ENCODE measurements around the gene ROMO1. TPM values are rescaled to one million over a fixed set of nuclear protein-coding genes. Genes with fewer than 3 reads are reported as not detected.
"Not testable (repeated sequence)": the region's sequence is repeated elsewhere in the genome, so short reads cannot be mapped to it uniquely, and the experiment has no call there.

The ROMO1 gene
- total RNA-seq, 2 donors from 2014 or later, result 249 to 320 TPM

GRCh38 chr20:35743693-35744491, 44.7 kb downstream of the ROMO1 start:
- DNase-seq (ENCODE audit: low spot score), result no peak
- TF ChIP-seq CTCF (IDR thresholded peaks at IDR 0.05) (no peak), POLR2A (IDR thresholded peaks at IDR 0.05) (no peak), POLR2AphosphoS5 (IDR thresholded peaks at IDR 0.05) (no peak)
- WGBS, result 84% methylated on average over 15 of the region's 15 CpGs
- H3K27me3 ChIP-seq (replicated peaks; ENCODE audit: insufficient read depth), result no peaks in the 10 kb centered on the region
- no peak overlapping the region for H3K4me3 ChIP-seq
- H3K9me3 ChIP-seq, result no peaks in the 10 kb centered on the region
- H3K4me1 ChIP-seq (replicated peaks), result peaks cover 6% of the 10 kb centered on the region
- intact Hi-C loops (cut with DNase I), result loop anchor here (2.0 to 5.0 kb wide), 2 partner anchors 25 to 138 kb away; no protein-coding TSS in a partner anchor
- peak overlapping the region; percentile 94 to 98 for H3K27ac ChIP-seq
- no peaks in the 10 kb centered on the region for H3K36me3 ChIP-seq

GRCh38 chr20:35744492-35744841, 45.3 kb downstream of the ROMO1 start:
- H3K27ac ChIP-seq; DNase-seq (ENCODE audit: low spot score); H3K27me3 ChIP-seq (replicated peaks; ENCODE audit: insufficient read depth); H3K4me1 ChIP-seq (replicated peaks); H3K36me3 ChIP-seq; H3K9me3 ChIP-seq; H3K4me3 ChIP-seq: not testable (repeated sequence)
- WGBS, result 92% methylated on average over 3 of the region's 3 CpGs
- intact Hi-C loops (cut with DNase I), result loop anchor here (5.0 kb wide), 1 partner anchor 138 kb away; no protein-coding TSS in a partner anchor

Other genes with a start within 250 kb of the ROMO1 start
- gene CEP250, start 243.8 kb upstream of the ROMO1 start, total RNA-seq, result 10 to 100 TPM; 35.2 to 36.9 TPM
- not detected for gene C20orf173, start 169.8 kb upstream of the ROMO1 start, total RNA-seq
- gene ERGIC3, start 157.3 kb upstream of the ROMO1 start, total RNA-seq, result 100 to 1,000 TPM; 277 to 282 TPM
- 10 to 100 TPM in 1 of 2 donors, under 1 TPM in 1; 0.91 to 10.4 TPM for gene SPAG4, start 83.6 kb upstream of the ROMO1 start, total RNA-seq
- 10 to 100 TPM; 90.1 to 91.4 TPM for gene CPNE1, start 34.5 kb upstream of the ROMO1 start, total RNA-seq
- gene RBM12, start 34.5 kb upstream of the ROMO1 start, total RNA-seq, result 10 to 100 TPM; 31.8 to 38.9 TPM
- 10 to 100 TPM; 41.2 to 56.7 TPM for gene NFS1, start 53 bp upstream of the ROMO1 start, total RNA-seq
- 100 to 1,000 TPM; 228 to 235 TPM for gene RBM39, start 42.9 kb downstream of the ROMO1 start, total RNA-seq
- 10 to 100 TPM; 34.7 to 61.1 TPM for gene PHF20, start 72.6 kb downstream of the ROMO1 start, total RNA-seq

All from prostate gland (tissue), 2 donors.